Fibroblast of pulmonary artery (primary cell): ENCODE measurements around the gene INCA1.

Experiments
- DNase-seq: peaks from one replicate; pipeline ENCODE4 v3.0.0-alpha.2; 2010; ENCODE audit warnings: low read depth
- H3K4me3 ChIP-seq: replicated peaks from 2 replicates; pipeline ENCODE4 v1.5.1; 2011; ENCODE audit warnings: low read depth, mild to moderate bottlenecking, control low read depth, low read length, moderate library complexity
- TF ChIP-seq, protein P1 (sequence below): IDR thresholded peaks from 2 replicates; pipeline ENCODE4 v1.5.1; 2011; ENCODE audit warnings: mild to moderate bottlenecking, control low read depth, low read length, inconsistent platforms; ENCODE audit errors: missing control alignments

The INCA1 gene

GRCh38 chr17:4955091-4955490 lies 42.2 kb downstream of the INCA1 start:
- H3K4me3 ChIP-seq, result no peak overlapping the region
- TF ChIP-seq, protein P1, sequence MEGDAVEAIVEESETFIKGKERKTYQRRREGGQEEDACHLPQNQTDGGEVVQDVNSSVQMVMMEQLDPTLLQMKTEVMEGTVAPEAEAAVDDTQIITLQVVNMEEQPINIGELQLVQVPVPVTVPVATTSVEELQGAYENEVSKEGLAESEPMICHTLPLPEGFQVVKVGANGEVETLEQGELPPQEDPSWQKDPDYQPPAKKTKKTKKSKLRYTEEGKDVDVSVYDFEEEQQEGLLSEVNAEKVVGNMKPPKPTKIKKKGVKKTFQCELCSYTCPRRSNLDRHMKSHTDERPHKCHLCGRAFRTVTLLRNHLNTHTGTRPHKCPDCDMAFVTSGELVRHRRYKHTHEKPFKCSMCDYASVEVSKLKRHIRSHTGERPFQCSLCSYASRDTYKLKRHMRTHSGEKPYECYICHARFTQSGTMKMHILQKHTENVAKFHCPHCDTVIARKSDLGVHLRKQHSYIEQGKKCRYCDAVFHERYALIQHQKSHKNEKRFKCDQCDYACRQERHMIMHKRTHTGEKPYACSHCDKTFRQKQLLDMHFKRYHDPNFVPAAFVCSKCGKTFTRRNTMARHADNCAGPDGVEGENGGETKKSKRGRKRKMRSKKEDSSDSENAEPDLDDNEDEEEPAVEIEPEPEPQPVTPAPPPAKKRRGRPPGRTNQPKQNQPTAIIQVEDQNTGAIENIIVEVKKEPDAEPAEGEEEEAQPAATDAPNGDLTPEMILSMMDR, result no peak

DNA sequence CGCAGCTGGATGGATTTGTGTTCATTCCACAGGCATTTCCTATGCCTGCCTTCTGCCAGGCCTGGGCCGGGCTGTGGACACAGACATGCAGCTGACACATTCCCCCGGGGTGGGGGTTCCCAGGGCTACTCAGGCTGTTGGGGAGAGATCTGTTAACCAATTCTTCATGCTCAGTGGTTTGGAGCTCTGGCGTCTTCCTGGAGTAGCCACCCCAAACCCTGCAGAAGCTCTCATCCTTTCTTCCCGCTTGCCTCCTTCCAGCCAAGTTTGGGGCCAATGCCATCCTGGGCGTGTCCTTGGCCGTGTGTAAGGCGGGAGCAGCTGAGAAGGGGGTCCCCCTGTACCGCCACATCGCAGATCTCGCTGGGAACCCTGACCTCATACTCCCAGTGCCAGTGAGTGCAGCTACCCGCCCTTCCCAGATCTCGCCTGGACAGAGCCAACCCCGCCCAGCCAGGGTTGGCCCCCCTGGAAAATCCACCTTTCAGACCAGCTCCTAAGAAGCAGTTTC lies 43.8 kb downstream of the INCA1 start:
- no peak overlapping the region for H3K4me3 ChIP-seq
- peak; percentile 36 for DNase-seq
- TF ChIP-seq, protein P1, result no peak

More at GRCh38 chr17:4955091-4955490, 42.2 kb downstream of the INCA1 start:
- DNase-seq, result no peak

DNA sequence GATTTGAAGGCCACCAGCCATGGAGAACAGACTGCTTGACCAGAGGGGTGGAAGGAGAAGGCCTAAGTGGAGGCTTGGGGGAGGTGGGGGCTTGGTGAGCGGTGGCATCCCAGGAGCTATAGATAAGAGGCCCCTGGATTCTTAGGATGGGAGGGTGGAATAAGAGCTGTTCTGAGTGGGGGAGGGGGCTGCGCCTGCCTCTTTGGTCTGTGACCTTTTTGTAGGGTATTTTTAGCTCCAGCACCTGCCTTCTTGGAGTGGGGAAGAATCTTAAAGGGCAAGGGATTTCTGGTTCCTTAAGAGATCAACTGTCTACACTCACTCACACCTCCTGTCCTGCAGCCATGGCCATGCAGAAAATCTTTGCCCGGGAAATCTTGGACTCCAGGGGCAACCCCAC lies 45.8 kb downstream of the INCA1 start:
- TF ChIP-seq, protein P1, result no peak
- H3K4me3 ChIP-seq, result no peak overlapping the region
- no peak for DNase-seq

DNA sequence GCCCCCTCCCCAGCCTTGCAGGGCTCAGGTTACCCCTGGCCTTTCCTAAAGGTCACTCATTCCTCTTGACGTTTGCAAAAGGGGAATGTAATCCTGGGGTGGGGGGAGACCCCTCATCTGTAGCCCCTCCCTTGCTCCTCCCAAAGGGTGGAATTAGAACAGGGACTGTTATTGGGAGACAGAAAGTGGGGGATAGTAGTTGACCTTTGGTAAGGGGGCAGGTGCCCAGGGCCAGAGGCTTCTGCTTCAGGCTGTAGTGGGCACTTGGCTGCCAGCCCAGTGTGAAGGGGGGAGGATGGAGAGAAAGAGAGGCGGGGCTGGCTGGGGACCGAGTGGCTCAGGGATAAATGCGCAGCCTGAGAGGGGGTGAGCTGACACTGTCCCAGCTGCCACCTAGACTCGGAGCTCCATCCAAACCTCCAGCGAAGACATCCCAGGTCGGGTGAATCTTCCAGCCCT lies 46.5 kb downstream of the INCA1 start, which contains the start of gene ENO3:
TSS of gene ENO3 (plus strand) at position 374 of the 459 bp plus-strand sequence. CDS start 711 bp downstream, outside the sequence.
- peak within 1 kb of the TSS; percentile 40 for H3K4me3 ChIP-seq
- no peak for DNase-seq
- TF ChIP-seq, protein P1, result no peak

DNA sequence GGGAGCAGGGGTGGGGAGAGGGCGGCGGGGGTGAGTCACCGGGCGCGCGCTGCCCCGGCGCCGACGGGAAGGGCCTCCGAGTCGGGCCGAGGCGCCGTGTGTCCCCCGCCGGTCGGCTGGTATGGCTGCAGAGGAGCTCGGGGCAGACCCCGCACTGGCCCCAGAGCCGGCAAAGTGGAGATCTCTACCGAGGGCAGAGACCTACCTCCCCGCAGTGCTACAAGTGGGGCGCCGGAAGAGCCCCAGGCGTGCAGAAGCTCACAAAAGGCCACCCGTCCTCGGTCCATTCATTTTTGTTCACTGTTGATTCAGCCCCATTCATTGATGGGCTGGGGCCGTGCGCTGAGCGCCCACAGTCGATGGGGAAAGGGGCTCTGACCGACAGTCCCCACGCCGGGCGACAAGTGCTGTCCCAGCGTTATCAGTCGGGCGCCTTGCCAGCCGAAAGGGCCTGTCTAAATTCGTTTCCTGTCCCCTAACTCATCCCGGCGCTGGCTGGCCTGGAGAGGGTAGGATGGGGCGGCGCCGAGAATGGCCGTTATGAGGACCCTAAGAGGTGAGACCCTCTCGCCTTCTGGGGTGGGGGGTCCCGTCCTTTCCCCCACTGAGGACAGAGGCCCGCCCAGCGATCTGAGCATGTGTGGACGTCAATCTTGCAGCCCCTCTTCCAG lies 47.1 kb downstream of the INCA1 start:
- peak overlapping the region; percentile 40 for H3K4me3 ChIP-seq
- DNase-seq, result no peak
- TF ChIP-seq, protein P1, result no peak

DNA sequence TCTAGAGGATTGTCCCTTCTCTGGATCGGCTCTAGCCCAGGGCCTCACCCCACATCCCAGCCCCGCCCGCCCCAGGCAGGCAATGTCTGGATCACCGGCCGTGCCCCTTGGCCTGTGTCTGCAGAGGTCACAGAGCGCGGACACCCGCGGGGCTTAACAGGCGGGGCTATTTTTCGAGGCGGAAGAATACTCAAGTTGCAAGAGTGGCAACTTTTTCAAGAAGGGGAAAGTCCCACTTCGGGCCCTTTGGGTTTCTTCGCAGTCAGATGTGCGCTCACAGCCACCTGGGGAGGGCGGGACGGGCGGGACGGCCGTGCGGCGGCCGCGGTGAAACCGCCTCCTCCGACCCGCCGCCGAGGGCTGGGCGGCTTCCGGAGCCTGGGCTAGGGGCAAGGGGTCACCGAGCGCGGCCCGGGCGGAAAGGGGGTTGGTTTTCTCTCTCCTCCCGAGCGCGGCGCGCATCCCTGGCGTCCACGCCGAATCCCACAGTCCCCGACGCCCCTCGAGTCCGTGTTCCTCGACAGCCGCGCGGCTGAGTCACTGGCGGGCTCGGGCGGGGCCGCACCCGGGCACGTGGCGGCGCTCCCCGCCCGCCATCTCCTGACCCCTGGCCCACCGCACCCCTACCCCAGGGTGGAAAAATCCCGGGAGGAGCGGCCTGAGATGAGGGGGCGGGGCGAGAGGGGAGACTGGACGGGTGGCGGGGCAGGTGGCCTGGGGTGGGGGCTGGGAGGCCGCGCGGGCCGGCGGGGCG lies 47.8 kb downstream of the INCA1 start:
- TF ChIP-seq, protein P1, result no peak
- peak; percentile 69 for DNase-seq
- H3K4me3 ChIP-seq, result peak overlapping the region; percentile 95
